ENCODE data around the gene PAEP. TPM values are rescaled to one million over a fixed set of nuclear protein-coding genes. Genes with fewer than 3 reads are reported as not detected.
A peak's percentile ranks its signal among the peaks of the same experiment; 100 is the strongest.

Gene PAEP
- total and polyA plus RNA-seq, 3 donors from 2014 or later: 2.5 TPM; not detected in 2

DNA sequence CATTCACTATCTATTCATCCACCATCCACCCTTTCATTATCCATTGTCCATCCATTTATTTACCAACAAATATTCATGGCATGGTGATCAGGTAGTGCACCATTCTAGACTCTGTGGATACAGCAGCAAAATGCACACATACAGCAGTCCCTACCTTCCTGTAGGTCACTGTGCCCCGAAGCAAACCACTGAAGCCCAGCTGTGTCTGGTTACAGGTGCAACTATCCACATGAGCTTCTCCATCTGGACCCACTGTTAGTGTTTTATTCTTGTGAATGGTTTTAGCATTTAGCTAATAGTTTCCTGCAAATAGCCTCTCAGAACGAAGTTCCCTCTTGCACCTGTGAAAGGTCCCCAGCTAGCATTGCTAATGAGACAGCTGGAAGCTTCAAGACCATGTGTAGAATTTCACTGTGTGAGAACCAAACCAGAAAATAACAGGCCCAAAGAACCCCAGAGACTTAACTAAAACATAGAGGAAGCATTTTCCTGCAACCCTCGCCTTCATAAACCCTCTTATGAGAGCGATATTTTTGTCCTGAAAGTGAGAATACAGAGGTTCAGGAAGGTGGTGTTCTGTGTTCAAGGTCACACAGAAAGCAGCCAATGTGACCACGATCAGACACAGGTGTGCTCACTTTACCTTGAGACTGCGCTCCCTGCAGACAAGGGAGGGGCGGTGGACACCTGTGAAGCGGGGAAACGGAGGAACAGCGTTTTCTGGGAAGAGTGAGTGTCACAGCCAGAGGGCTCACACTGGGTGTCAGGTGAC, 18.5 kb downstream of the PAEP start:
- TF ChIP-seq POLR2A (IDR thresholded peaks at IDR 0.05): no peak
- TF ChIP-seq, protein P1, sequence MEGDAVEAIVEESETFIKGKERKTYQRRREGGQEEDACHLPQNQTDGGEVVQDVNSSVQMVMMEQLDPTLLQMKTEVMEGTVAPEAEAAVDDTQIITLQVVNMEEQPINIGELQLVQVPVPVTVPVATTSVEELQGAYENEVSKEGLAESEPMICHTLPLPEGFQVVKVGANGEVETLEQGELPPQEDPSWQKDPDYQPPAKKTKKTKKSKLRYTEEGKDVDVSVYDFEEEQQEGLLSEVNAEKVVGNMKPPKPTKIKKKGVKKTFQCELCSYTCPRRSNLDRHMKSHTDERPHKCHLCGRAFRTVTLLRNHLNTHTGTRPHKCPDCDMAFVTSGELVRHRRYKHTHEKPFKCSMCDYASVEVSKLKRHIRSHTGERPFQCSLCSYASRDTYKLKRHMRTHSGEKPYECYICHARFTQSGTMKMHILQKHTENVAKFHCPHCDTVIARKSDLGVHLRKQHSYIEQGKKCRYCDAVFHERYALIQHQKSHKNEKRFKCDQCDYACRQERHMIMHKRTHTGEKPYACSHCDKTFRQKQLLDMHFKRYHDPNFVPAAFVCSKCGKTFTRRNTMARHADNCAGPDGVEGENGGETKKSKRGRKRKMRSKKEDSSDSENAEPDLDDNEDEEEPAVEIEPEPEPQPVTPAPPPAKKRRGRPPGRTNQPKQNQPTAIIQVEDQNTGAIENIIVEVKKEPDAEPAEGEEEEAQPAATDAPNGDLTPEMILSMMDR (IDR thresholded peaks at IDR 0.05): no peak
- Histone ChIP-seq H3K4me3 (no peak overlapping the region), H3K36me3 (ENCODE audit: low read depth, missing control alignments) (no peaks in the 10 kb centered on the region), H3K9me3 (no peaks in the 10 kb centered on the region), H3K4me1 (no peaks in the 10 kb centered on the region), H3K27ac (no peak overlapping the region), H3K27me3 (no peaks in the 10 kb centered on the region)
- no peak for DNase-seq
- intact Hi-C loops (cut with DNase I; ENCODE audit: low total_unique reads): no loop called here
- 77 to 90% methylated on average over 10 of the region's 10 CpGs for WGBS, 2 donors

DNA sequence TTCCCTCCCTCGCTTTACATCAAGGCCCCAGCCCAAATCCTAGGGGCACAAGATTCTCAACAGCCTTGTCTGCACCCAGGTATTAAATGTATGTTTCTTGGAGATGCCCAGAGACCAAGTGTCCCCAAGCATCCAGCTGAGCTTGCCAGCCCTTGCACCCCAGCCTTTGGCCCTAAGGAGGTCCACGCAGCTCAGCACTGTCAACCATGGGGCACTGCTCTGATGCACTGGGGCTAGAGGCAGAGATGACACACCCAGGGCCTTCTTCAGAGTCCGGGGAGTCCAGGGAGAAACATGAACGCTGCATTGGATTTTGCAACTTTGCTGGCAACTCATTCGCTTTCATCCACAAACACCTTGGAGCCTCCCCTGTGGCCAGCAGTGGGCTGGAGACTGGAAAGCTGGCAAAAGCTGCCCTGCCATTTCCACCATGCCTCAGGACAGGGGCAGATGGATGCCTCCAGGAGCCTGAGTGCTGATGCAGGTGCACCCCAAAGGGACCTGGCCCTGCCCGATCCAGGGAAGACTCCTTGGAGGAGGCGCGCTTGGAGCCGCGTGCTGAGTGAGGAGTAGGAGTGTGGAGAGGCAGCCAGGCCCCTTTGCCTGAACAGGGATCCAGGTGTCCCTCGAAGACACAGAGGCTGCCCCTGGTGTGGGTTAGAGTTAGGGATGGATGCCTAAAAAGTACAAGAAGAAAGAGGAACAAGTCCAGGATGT, 19.3 kb downstream of the PAEP start:
- Histone ChIP-seq H3K9me3 (no peaks in the 10 kb centered on the region), H3K27me3 (no peaks in the 10 kb centered on the region), H3K4me1 (no peaks in the 10 kb centered on the region), H3K36me3 (ENCODE audit: low read depth, missing control alignments) (no peaks in the 10 kb centered on the region), H3K4me3 (no peak overlapping the region), H3K27ac (no peak overlapping the region)
- intact Hi-C loops (cut with DNase I; ENCODE audit: low total_unique reads): no loop called here
- WGBS, 2 donors: 89 to 96% methylated on average over 6 to 11 of the region's 11 CpGs
- no peak for DNase-seq
- TF ChIP-seq, protein P1 (IDR thresholded peaks at IDR 0.05): no peak
- TF ChIP-seq POLR2A (IDR thresholded peaks at IDR 0.05): no peak

- Histone ChIP-seq H3K27me3 (no peaks in the 10 kb centered on the region), H3K4me1 (no peaks in the 10 kb centered on the region), H3K27ac (no peak overlapping the region), H3K9me3 (no peaks in the 10 kb centered on the region), H3K36me3 (ENCODE audit: low read depth, missing control alignments) (no peaks in the 10 kb centered on the region), H3K4me3 (no peak overlapping the region)
- TF ChIP-seq POLR2A (IDR thresholded peaks at IDR 0.05): no peak
- TF ChIP-seq, protein P1 (IDR thresholded peaks at IDR 0.05): no peak
- intact Hi-C loops (cut with DNase I; ENCODE audit: low total_unique reads): no loop called here
- 86 to 87% methylated on average over 14 to 18 of the region's 18 CpGs for WGBS, 2 donors
- no peak for DNase-seq
Measured at GRCh38 chr9:135581636-135582426, 20.3 kb downstream of the PAEP start.

DNA sequence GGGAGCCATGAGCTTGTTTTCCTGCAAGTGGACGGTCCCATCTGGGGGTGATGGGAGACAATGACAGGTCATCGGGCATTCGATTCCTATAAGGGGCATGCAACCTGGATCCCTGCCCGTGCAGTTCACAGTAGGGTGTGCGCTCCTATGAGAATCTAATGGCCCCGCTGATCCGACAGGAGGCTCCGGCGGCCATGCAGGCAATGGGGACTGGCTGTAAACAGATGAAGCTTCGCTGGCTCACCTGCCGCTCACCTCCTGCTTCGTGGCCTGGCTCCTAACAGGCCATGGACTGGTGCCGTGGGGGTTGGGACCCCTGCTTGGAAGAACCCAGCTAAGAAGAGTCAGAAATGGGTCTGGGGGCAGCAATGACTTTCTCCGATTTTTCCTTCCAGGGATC, 21.0 kb downstream of the PAEP start:
- Histone ChIP-seq H3K36me3 (ENCODE audit: low read depth, missing control alignments) (no peaks in the 10 kb centered on the region), H3K27ac (no peak overlapping the region), H3K4me3 (no peak overlapping the region), H3K9me3 (no peaks in the 10 kb centered on the region), H3K4me1 (no peaks in the 10 kb centered on the region), H3K27me3 (no peaks in the 10 kb centered on the region)
- WGBS, 2 donors: 87 to 96% methylated on average over 7 to 14 of the region's 14 CpGs
- TF ChIP-seq, protein P1 (IDR thresholded peaks at IDR 0.05): no peak
- TF ChIP-seq POLR2A (IDR thresholded peaks at IDR 0.05): no peak
- peak; percentile 8 for DNase-seq
- intact Hi-C loops (cut with DNase I; ENCODE audit: low total_unique reads): no loop called here
